CD4-positive, CD25-positive, alpha-beta regulatory T cell (primary cell): ENCODE results near the gene RAMP2. TPM values are rescaled to one million over a fixed set of nuclear protein-coding genes. Genes with fewer than 3 reads are reported as not detected.
A peak's percentile ranks its signal among the peaks of the same experiment; 100 is the strongest.
"Not testable (repeated sequence)": the region's sequence is repeated elsewhere in the genome, so short reads cannot be mapped to it uniquely, and the experiment has no call there.

Experiments
- ATAC-seq, 2 donors: fragments of 150-1000 bp; cut with Tn5 transposase; one replicate each; pipeline ENCODE4 v1.10.0; 2021; ENCODE audit warnings: low read depth in 2 of 2, moderate number of reproducible peaks in 2 of 2, moderate library complexity in 1 of 2
- DNase-seq, 3 donors: peaks; one replicate each; pipeline versions ENCODE4 v3.0.0 to v3.0.0-alpha.2; 2012 to 2022; ENCODE audit warnings: mixed read lengths in 1 of 3
- H3K27ac ChIP-seq: one replicate; pipeline ENCODE4 v1.7.0; 2013; ENCODE audit warnings: mild to moderate bottlenecking, low read length; ENCODE audit not compliant: insufficient read depth, poor library complexity, severe bottlenecking
- H3K27me3 ChIP-seq: one replicate; pipeline ENCODE4 v1.7.0; 2013; ENCODE audit warnings: low read length; ENCODE audit not compliant: control insufficient read depth, insufficient read depth
- H3K36me3 ChIP-seq: one replicate; pipeline ENCODE4 v1.7.0; 2013; ENCODE audit warnings: mild to moderate bottlenecking, low read length, moderate library complexity; ENCODE audit not compliant: control insufficient read depth, insufficient read depth
- H3K4me1 ChIP-seq: 2 replicates; pipeline ENCODE4 v1.7.0; 2013; ENCODE audit warnings: mild to moderate bottlenecking, low read length; ENCODE audit not compliant: insufficient read depth, control insufficient read depth, poor library complexity, severe bottlenecking
- H3K4me3 ChIP-seq: one replicate; pipeline ENCODE4 v1.7.0; 2013; ENCODE audit warnings: low read depth, mild to moderate bottlenecking, low read length, moderate library complexity
- H3K9me3 ChIP-seq, 2 experiments: 1 replicate in 1 of 2; 2 replicates in 1 of 2; pipeline ENCODE4 v1.7.0; 2013; ENCODE audit warnings: low read length in 2 of 2, mild to moderate bottlenecking in 1 of 2, moderate library complexity in 1 of 2; ENCODE audit not compliant: control insufficient read depth in 2 of 2
- H3K27ac Mint-ChIP-seq, 3 donors: one replicate each; pipeline ENCODE4 v1.8.0; 2020 to 2022; ENCODE audit warnings: mild to moderate bottlenecking in 3 of 3, mixed read lengths in 3 of 3, moderate library complexity in 2 of 3
- H3K27me3 Mint-ChIP-seq: one replicate; pipeline ENCODE4 v1.8.0; 2022; ENCODE audit warnings: mild to moderate bottlenecking, mixed read lengths
- H3K36me3 Mint-ChIP-seq: one replicate; pipeline ENCODE4 v1.8.0; 2020; ENCODE audit warnings: mixed read lengths
- H3K4me1 Mint-ChIP-seq, 4 donors: one replicate each; pipeline ENCODE4 v1.8.0; 2020 to 2022; ENCODE audit warnings: mixed read lengths in 4 of 4, mild to moderate bottlenecking in 1 of 4
- H3K4me3 Mint-ChIP-seq, 4 donors: one replicate each; pipeline ENCODE4 v1.8.0; 2020 to 2022; ENCODE audit warnings: mild to moderate bottlenecking in 4 of 4, mixed read lengths in 4 of 4, moderate library complexity in 3 of 4
- H3K9me3 Mint-ChIP-seq, 7 donors: one replicate each; pipeline ENCODE4 v1.8.0; 2020 to 2022; ENCODE audit warnings: mixed read lengths in 7 of 7, mild to moderate bottlenecking in 3 of 7, moderate library complexity in 2 of 7
- polyA plus RNA-seq, 4 donors: library from polyadenylated mRNA; unstranded; fragments of 300-500 nt; fragmentation: Illumina TruSeq; gene quantifications; one replicate each; pipeline ENCODE4 v1.2.3, GENCODE V29; 2021
- total RNA-seq: library from RNA; stranded (reverse); gene quantifications from one replicate; pipeline ENCODE4 v1.2.3, GENCODE V29; 2022

RAMP2 gene
- total and polyA plus RNA-seq, 5 donors from 2014 or later, result not detected

GRCh38 chr17:42759982-42760651 lies 910 bp upstream of the RAMP2 start:
- DNase-seq (no peak), ATAC-seq (peak in 1 of 2 donors; percentile 24)
- H3K4me3 Mint-ChIP-seq, result peak overlapping the region in 3 of 4 donors; percentile 16 to 83 (median 63)
- H3K4me1 Mint-ChIP-seq, result peaks cover 0 to 16% (median 11%) of the 10 kb centered on the region in 4 donors
- Histone ChIP-seq H3K4me1 (peaks cover 14% of the 10 kb centered on the region), H3K27me3 (peaks cover 27% of the 10 kb centered on the region), H3K36me3 (no peaks in the 10 kb centered on the region), H3K27ac (no peak overlapping the region), H3K9me3 (no peaks in the 10 kb centered on the region), H3K4me3 (no peak overlapping the region)
- peaks cover 70% of the 10 kb centered on the region for H3K27me3 Mint-ChIP-seq
- peaks cover 0 to 3% (median 0%) of the 10 kb centered on the region in 7 donors for H3K9me3 Mint-ChIP-seq
- H3K36me3 Mint-ChIP-seq, result no peaks in the 10 kb centered on the region
- H3K27ac Mint-ChIP-seq, result no peak overlapping the region

- peaks cover 0 to 16% (median 11%) of the 10 kb centered on the region in 4 donors for H3K4me1 Mint-ChIP-seq
- no peak overlapping the region for H3K27ac ChIP-seq
- no peaks in the 10 kb centered on the region for H3K36me3 ChIP-seq
- ATAC-seq, result no peak
- H3K27me3 ChIP-seq, result peaks cover 26% of the 10 kb centered on the region
- H3K4me3 Mint-ChIP-seq, result peak overlapping the region in 2 of 4 donors; percentile 15 to 52
- H3K36me3 Mint-ChIP-seq, result no peaks in the 10 kb centered on the region
- H3K9me3 Mint-ChIP-seq, result peaks cover 0 to 3% (median 0%) of the 10 kb centered on the region in 7 donors
- peaks cover 14% of the 10 kb centered on the region for H3K4me1 ChIP-seq
- H3K27me3 Mint-ChIP-seq, result peaks cover 58% of the 10 kb centered on the region
- no peak overlapping the region for H3K27ac Mint-ChIP-seq
- H3K4me3 ChIP-seq, result no peak overlapping the region
- no peak for DNase-seq
- H3K9me3 ChIP-seq, result no peaks in the 10 kb centered on the region
These were observed 611 bp downstream of the RAMP2 start for GRCh38 chr17:42761638-42762037.

GRCh38 chr17:42766124-42766523 lies 5.1 kb downstream of the RAMP2 start:
- Mint-ChIP-seq H3K27ac (no peak overlapping the region), H3K27me3 (peaks cover 42% of the 10 kb centered on the region), H3K4me3 (no peak overlapping the region), H3K9me3 (peaks cover 0 to 2% (median 0%) of the 10 kb centered on the region in 7 donors), H3K36me3 (no peaks in the 10 kb centered on the region), H3K4me1 (peaks cover 0 to 12% (median 8%) of the 10 kb centered on the region in 4 donors)
- ATAC-seq (no peak), DNase-seq (no peak)
- H3K4me1 ChIP-seq, result peaks cover 7% of the 10 kb centered on the region
- H3K36me3 ChIP-seq, result no peaks in the 10 kb centered on the region
- H3K4me3 ChIP-seq, result no peak overlapping the region
- no peak overlapping the region for H3K27ac ChIP-seq
- H3K27me3 ChIP-seq, result peaks cover 12% of the 10 kb centered on the region
- H3K9me3 ChIP-seq, result no peaks in the 10 kb centered on the region

- DNase-seq (no peak), ATAC-seq (no peak)
- H3K36me3 ChIP-seq, result no peaks in the 10 kb centered on the region
- Mint-ChIP-seq H3K36me3 (no peaks in the 10 kb centered on the region), H3K9me3 (no peaks in the 10 kb centered on the region), H3K4me1 (peaks cover 0 to 10% (median 7%) of the 10 kb centered on the region in 4 donors), H3K27me3 (peaks cover 31% of the 10 kb centered on the region), H3K4me3 (peak overlapping the region in 1 of 4 donors; percentile 69), H3K27ac (no peak overlapping the region)
- no peak overlapping the region for H3K4me3 ChIP-seq
- H3K9me3 ChIP-seq, result no peaks in the 10 kb centered on the region
- H3K27me3 ChIP-seq, result peaks cover 2% of the 10 kb centered on the region
- H3K27ac ChIP-seq, result no peak overlapping the region
- no peaks in the 10 kb centered on the region for H3K4me1 ChIP-seq
These were observed 6.5 kb downstream of the RAMP2 start for GRCh38 chr17:42767512-42767911.

GRCh38 chr17:42768006-42768405 lies 7.0 kb downstream of the RAMP2 start:
- H3K27ac Mint-ChIP-seq, H3K36me3 ChIP-seq, H3K36me3 Mint-ChIP-seq, H3K4me1 ChIP-seq, ATAC-seq, H3K9me3 Mint-ChIP-seq, H3K27me3 ChIP-seq, H3K4me3 Mint-ChIP-seq, H3K9me3 ChIP-seq, DNase-seq, H3K27ac ChIP-seq, H3K4me3 ChIP-seq: not testable (repeated sequence)
- peaks cover under 1 to 15% (median 8%) of the 10 kb centered on the region in 4 donors for H3K4me1 Mint-ChIP-seq
- H3K27me3 Mint-ChIP-seq, result peaks cover 26% of the 10 kb centered on the region

- H3K27ac Mint-ChIP-seq, H3K36me3 Mint-ChIP-seq, H3K4me3 Mint-ChIP-seq, H3K4me3 ChIP-seq, DNase-seq, H3K27me3 ChIP-seq, ATAC-seq, H3K36me3 ChIP-seq, H3K9me3 Mint-ChIP-seq, H3K27ac ChIP-seq, H3K9me3 ChIP-seq: not testable (repeated sequence)
- H3K4me1 Mint-ChIP-seq, result peaks cover 4 to 31% (median 15%) of the 10 kb centered on the region in 4 donors
- peaks cover 18% of the 10 kb centered on the region for H3K27me3 Mint-ChIP-seq
- H3K4me1 ChIP-seq, result peaks cover 19% of the 10 kb centered on the region
These were observed 8.9 kb downstream of the RAMP2 start for GRCh38 chr17:42769964-42770363.

- DNase-seq (no peak), ATAC-seq (peak in 1 of 2 donors; percentile 16)
- Mint-ChIP-seq H3K27ac (peak overlapping the region; percentile 97 to 99 (median 99)), H3K4me1 (peaks cover 4 to 31% (median 18%) of the 10 kb centered on the region in 4 donors), H3K27me3 (peaks cover 12% of the 10 kb centered on the region), H3K9me3 (no peaks in the 10 kb centered on the region), H3K36me3 (peaks cover 19% of the 10 kb centered on the region), H3K4me3 (peak overlapping the region; percentile 95 to 99 (median 98))
- H3K4me3 ChIP-seq, result peak overlapping the region; percentile 93
- H3K27ac ChIP-seq, result peak overlapping the region; percentile 86
- no peaks in the 10 kb centered on the region for H3K9me3 ChIP-seq
- peaks cover 28% of the 10 kb centered on the region for H3K36me3 ChIP-seq
- peaks cover 19% of the 10 kb centered on the region for H3K4me1 ChIP-seq
- H3K27me3 ChIP-seq, result no peaks in the 10 kb centered on the region
These were observed 11.9 kb downstream of the RAMP2 start for GRCh38 chr17:42772945-42773289.
